H54 (cell line): ENCODE measurements around the gene QPRT.
"Not testable (repeated sequence)": the region's sequence is repeated elsewhere in the genome, so short reads cannot be mapped to it uniquely, and the experiment has no call there.

Experiments used
- DNase-seq: peaks from one replicate; pipeline ENCODE4 v3.0.0; 2011; ENCODE audit warnings: low spot score, mixed read lengths; ENCODE audit not compliant: insufficient read length
- FAIRE-seq: peaks from 3 replicates; lab custom pipeline; 2011; peaks lifted over from hg19 to GRCh38; lab: Jason Lieb, UNC
- POLR2A ChIP-seq: IDR thresholded peaks from 2 replicates; pipeline ENCODE4 v1.6.1; 2011; ENCODE audit warnings: low read depth, mild to moderate bottlenecking, low read length

The QPRT gene

GRCh38 chr16:29678691-29679267 lies at the start of gene QPRT:
Gene QPRT, plus strand, starts transcription at chr16:29679180. Its CDS starts 18 bp downstream, at chr16:29679198.
- TF ChIP-seq POLR2A, result peak; percentile 25; the same call in 1 of the 2 replicates

GRCh38 chr16:29629318-29629717 lies 49.7 kb upstream of the QPRT start:
- FAIRE-seq, DNase-seq: not testable (repeated sequence)

More at GRCh38 chr16:29678691-29679267, at the start of gene QPRT:
- FAIRE-seq (no peak), DNase-seq (peak; percentile 91)

GRCh38 chr16:29631658-29632057 lies 47.3 kb upstream of the QPRT start:
- not testable (repeated sequence) for FAIRE-seq, DNase-seq

GRCh38 chr16:29635902-29636301 lies 43.1 kb upstream of the QPRT start:
- FAIRE-seq, result not testable (repeated sequence)

GRCh38 chr16:29636368-29636767 lies 42.6 kb upstream of the QPRT start:
- not testable (repeated sequence) for FAIRE-seq, DNase-seq

More at GRCh38 chr16:29635902-29636301, 43.1 kb upstream of the QPRT start:
- DNase-seq, result not testable (repeated sequence)

- not testable (repeated sequence) for DNase-seq, FAIRE-seq
These were observed 40.2 kb upstream of the QPRT start for GRCh38 chr16:29638751-29639150.

- FAIRE-seq (no peak), DNase-seq (no peak)
- TF ChIP-seq POLR2A, result no peak
These were observed 37.4 kb upstream of the QPRT start for GRCh38 chr16:29641561-29641960.

- no peak for FAIRE-seq
- no peak for DNase-seq
- no peak for TF ChIP-seq POLR2A
These were observed 35.4 kb upstream of the QPRT start for GRCh38 chr16:29643596-29643995.

GRCh38 chr16:29644338-29644857 lies 34.6 kb upstream of the QPRT start:
- no peak for DNase-seq
- TF ChIP-seq POLR2A, result no peak
- FAIRE-seq, result no peak

GRCh38 chr16:29644973-29645693 lies 33.8 kb upstream of the QPRT start:
- FAIRE-seq (no peak), DNase-seq (no peak)
- no peak for TF ChIP-seq POLR2A

- FAIRE-seq (no peak), DNase-seq (no peak)
- no peak for TF ChIP-seq POLR2A
These were observed 33.2 kb upstream of the QPRT start for GRCh38 chr16:29645694-29646187.

GRCh38 chr16:29646947-29647346 lies 32.0 kb upstream of the QPRT start:
- FAIRE-seq (no peak), DNase-seq (no peak)

GRCh38 chr16:29649588-29650494 lies 29.1 kb upstream of the QPRT start:
- DNase-seq, result no peak
- TF ChIP-seq POLR2A, result no peak

More at GRCh38 chr16:29646947-29647346, 32.0 kb upstream of the QPRT start:
- no peak for TF ChIP-seq POLR2A

GRCh38 chr16:29650771-29651170 lies 28.2 kb upstream of the QPRT start:
- no peak for FAIRE-seq
- no peak for TF ChIP-seq POLR2A
- no peak for DNase-seq

More at GRCh38 chr16:29649588-29650494, 29.1 kb upstream of the QPRT start:
- no peak for FAIRE-seq
